Measurements from ENCODE around the gene AKT2. TPM values are rescaled to one million over a fixed set of nuclear protein-coding genes. Genes with fewer than 3 reads are reported as not detected.
"Not testable (repeated sequence)": the region's sequence is repeated elsewhere in the genome, so short reads cannot be mapped to it uniquely, and the experiment has no call there.

The AKT2 gene
- total RNA-seq, 1 experiment from 2014 or later = 71.9 TPM

- H3K27ac ChIP-seq = no peak overlapping the region
Observed at GRCh38 chr19:40229484-40229883, 55.7 kb downstream of the AKT2 start.

GRCh38 chr19:40228863-40229262 lies 56.3 kb downstream of the AKT2 start:
- Histone ChIP-seq H3K27ac (no peak overlapping the region), H3K9me3 (replicated peaks) (no peaks in the 10 kb centered on the region), H3K4me3 (no peak overlapping the region), H3K4me1 (replicated peaks) (peaks cover 9% of the 10 kb centered on the region; the same call in 1 of the 2 replicates), H3K36me3 (no peaks in the 10 kb centered on the region), H3K27me3 (replicated peaks) (peaks cover 28% of the 10 kb centered on the region)
- DNase-seq (ENCODE audit: low read depth in 1 of 2, low spot score in 2 of 2) = no peak

More at GRCh38 chr19:40229484-40229883, 55.7 kb downstream of the AKT2 start:
- Histone ChIP-seq H3K27me3 (replicated peaks) (peaks cover 28% of the 10 kb centered on the region), H3K4me1 (replicated peaks) (peaks cover 9% of the 10 kb centered on the region; the same call in 1 of the 2 replicates), H3K36me3 (no peaks in the 10 kb centered on the region), H3K9me3 (replicated peaks) (no peaks in the 10 kb centered on the region), H3K4me3 (no peak overlapping the region)
- no peak for DNase-seq (ENCODE audit: low read depth in 1 of 2, low spot score in 2 of 2)

GRCh38 chr19:40228346-40228745 lies 56.8 kb downstream of the AKT2 start:
- H3K27me3 ChIP-seq (replicated peaks) = peaks cover 28% of the 10 kb centered on the region
- DNase-seq (ENCODE audit: low read depth in 1 of 2, low spot score in 2 of 2) = no peak
- no peak overlapping the region for H3K27ac ChIP-seq
- no peaks in the 10 kb centered on the region for H3K36me3 ChIP-seq
- H3K9me3 ChIP-seq (replicated peaks) = no peaks in the 10 kb centered on the region
- H3K4me3 ChIP-seq = no peak overlapping the region
- peaks cover 9% of the 10 kb centered on the region; the same call in 1 of the 2 replicates for H3K4me1 ChIP-seq (replicated peaks)

GRCh38 chr19:40225440-40226305 lies 59.5 kb downstream of the AKT2 start:
- Histone ChIP-seq H3K27me3 (replicated peaks) (peaks cover 28% of the 10 kb centered on the region), H3K9me3 (replicated peaks) (peaks cover 7% of the 10 kb centered on the region), H3K4me1 (replicated peaks) (peaks cover 9% of the 10 kb centered on the region; the same call in 1 of the 2 replicates), H3K36me3 (no peaks in the 10 kb centered on the region), H3K4me3 (peak overlapping the region; percentile 11), H3K27ac (no peak overlapping the region)
- DNase-seq (ENCODE audit: low read depth in 1 of 2, low spot score in 2 of 2) = no peak

- Histone ChIP-seq H3K36me3 (no peaks in the 10 kb centered on the region), H3K4me1 (replicated peaks) (peaks cover 15% of the 10 kb centered on the region), H3K9me3 (replicated peaks) (peaks cover 7% of the 10 kb centered on the region), H3K4me3 (no peak overlapping the region), H3K27me3 (replicated peaks) (peaks cover 28% of the 10 kb centered on the region), H3K27ac (no peak overlapping the region)
- DNase-seq (ENCODE audit: low read depth in 1 of 2, low spot score in 2 of 2) = no peak
Observed at GRCh38 chr19:40224342-40225150, 60.6 kb downstream of the AKT2 start.

- no peak overlapping the region for H3K27ac ChIP-seq
- H3K27me3 ChIP-seq (replicated peaks) = peaks cover 39% of the 10 kb centered on the region
- DNase-seq (ENCODE audit: low read depth in 1 of 2, low spot score in 2 of 2) = no peak
- H3K36me3 ChIP-seq = no peaks in the 10 kb centered on the region
- no peak overlapping the region for H3K4me3 ChIP-seq
- peaks cover 19% of the 10 kb centered on the region for H3K4me1 ChIP-seq (replicated peaks)
- H3K9me3 ChIP-seq (replicated peaks) = peaks cover 7% of the 10 kb centered on the region
Observed at GRCh38 chr19:40223135-40223822, 61.9 kb downstream of the AKT2 start.

- DNase-seq (ENCODE audit: low read depth in 1 of 2, low spot score in 2 of 2) = peak; percentile 76 to 78
- H3K27me3 ChIP-seq (replicated peaks) = peaks cover 42% of the 10 kb centered on the region
- no peak overlapping the region for H3K27ac ChIP-seq
- no peak overlapping the region for H3K4me3 ChIP-seq
- peaks cover 22% of the 10 kb centered on the region for H3K4me1 ChIP-seq (replicated peaks)
- no peaks in the 10 kb centered on the region for H3K36me3 ChIP-seq
- H3K9me3 ChIP-seq (replicated peaks) = peaks cover 7% of the 10 kb centered on the region
Observed at GRCh38 chr19:40221858-40222619, 63.1 kb downstream of the AKT2 start.

- no peak for DNase-seq (ENCODE audit: low read depth in 1 of 2, low spot score in 2 of 2)
- Histone ChIP-seq H3K4me3 (no peak overlapping the region), H3K9me3 (replicated peaks) (peaks cover 7% of the 10 kb centered on the region), H3K4me1 (replicated peaks) (peaks cover 13% of the 10 kb centered on the region), H3K27me3 (replicated peaks) (peaks cover 37% of the 10 kb centered on the region), H3K27ac (no peak overlapping the region), H3K36me3 (no peaks in the 10 kb centered on the region)
Observed at GRCh38 chr19:40220674-40221073, 64.5 kb downstream of the AKT2 start.

GRCh38 chr19:40219721-40220276 lies 65.3 kb downstream of the AKT2 start:
- no peak overlapping the region for H3K27ac ChIP-seq
- H3K36me3 ChIP-seq = no peaks in the 10 kb centered on the region
- peaks cover 29% of the 10 kb centered on the region for H3K27me3 ChIP-seq (replicated peaks)
- peak in 1 of 2 experiments; percentile 56 for DNase-seq (ENCODE audit: low read depth in 1 of 2, low spot score in 2 of 2)
- H3K4me3 ChIP-seq = no peak overlapping the region
- H3K9me3 ChIP-seq (replicated peaks) = peaks cover 7% of the 10 kb centered on the region
- H3K4me1 ChIP-seq (replicated peaks) = peaks cover 13% of the 10 kb centered on the region; the same call in 1 of the 2 replicates

GRCh38 chr19:40219029-40219428 lies 66.1 kb downstream of the AKT2 start:
- not testable (repeated sequence) for H3K27ac ChIP-seq; DNase-seq (ENCODE audit: low read depth in 1 of 2, low spot score in 2 of 2); H3K4me3 ChIP-seq; H3K36me3 ChIP-seq; H3K9me3 ChIP-seq (replicated peaks)
- Histone ChIP-seq H3K4me1 (replicated peaks) (peaks cover 13% of the 10 kb centered on the region; the same call in 1 of the 2 replicates), H3K27me3 (replicated peaks) (peaks cover 29% of the 10 kb centered on the region)

GRCh38 chr19:40217934-40218890 lies 66.9 kb downstream of the AKT2 start, which contains the start of gene TTC9B:
TTC9B (minus strand) TSS chr19:40218384; CDS start chr19:40218381, 3 bp downstream.
- Histone ChIP-seq H3K4me1 (replicated peaks) (peaks cover 13% of the 10 kb centered on the region; the same call in 1 of the 2 replicates), H3K36me3 (no peaks in the 10 kb centered on the region), H3K9me3 (replicated peaks) (peaks cover 7% of the 10 kb centered on the region), H3K27ac (no peak within 1 kb of the TSS), H3K27me3 (replicated peaks) (peaks cover 29% of the 10 kb centered on the region), H3K4me3 (no peak within 1 kb of the TSS)
- DNase-seq (ENCODE audit: low read depth in 1 of 2, low spot score in 2 of 2) = peak; percentile 24 to 46
